Progenitor cell of endocrine pancreas (in vitro differentiated cells): ENCODE data around the gene ATRIP. TPM values are rescaled to one million over a fixed set of nuclear protein-coding genes. Genes with fewer than 3 reads are reported as not detected.

Experiments used
- DNase-seq: peaks from one replicate; pipeline ENCODE4 v3.0.0; 2021; ENCODE audit warnings: low spot score; ENCODE audit not compliant: unreplicated experiment
- H3K27ac Mint-ChIP-seq: 2 replicates; pipeline ENCODE4 v1.8.0; 2021; ENCODE audit warnings: mild to moderate bottlenecking, moderate library complexity, mixed read lengths
- H3K27me3 Mint-ChIP-seq: 2 replicates; pipeline ENCODE4 v1.8.0; 2021; ENCODE audit warnings: mixed read lengths
- H3K36me3 Mint-ChIP-seq: 2 replicates; pipeline ENCODE4 v1.8.0; 2022; ENCODE audit warnings: mixed read lengths; ENCODE audit not compliant: insufficient read depth
- H3K4me1 Mint-ChIP-seq: 2 replicates; pipeline ENCODE4 v1.8.0; 2021; ENCODE audit warnings: low read depth, mixed read lengths
- H3K4me3 Mint-ChIP-seq: 2 replicates; pipeline ENCODE4 v1.8.0; 2021; ENCODE audit warnings: low read depth, mild to moderate bottlenecking, moderate library complexity, mixed read lengths
- H3K9me3 Mint-ChIP-seq: 2 replicates; pipeline ENCODE4 v1.8.0; 2021; ENCODE audit warnings: low read depth, mixed read lengths
- total RNA-seq: library from RNA; stranded (reverse); gene quantifications from 2 replicates; pipeline ENCODE4 v1.2.1, GENCODE V29; 2021
- TF ChIP-seq, protein P1 (sequence below): fragments of 200-600 bp; sonication (generic); IDR thresholded peaks from one replicate; pipeline ENCODE4 v1.5.0; 2021; ENCODE audit warnings: antibody characterized with exemption, mild to moderate bottlenecking; ENCODE audit not compliant: unreplicated experiment

ATRIP gene
- total RNA-seq, 1 donor from 2014 or later = 13.8 TPM

DNA sequence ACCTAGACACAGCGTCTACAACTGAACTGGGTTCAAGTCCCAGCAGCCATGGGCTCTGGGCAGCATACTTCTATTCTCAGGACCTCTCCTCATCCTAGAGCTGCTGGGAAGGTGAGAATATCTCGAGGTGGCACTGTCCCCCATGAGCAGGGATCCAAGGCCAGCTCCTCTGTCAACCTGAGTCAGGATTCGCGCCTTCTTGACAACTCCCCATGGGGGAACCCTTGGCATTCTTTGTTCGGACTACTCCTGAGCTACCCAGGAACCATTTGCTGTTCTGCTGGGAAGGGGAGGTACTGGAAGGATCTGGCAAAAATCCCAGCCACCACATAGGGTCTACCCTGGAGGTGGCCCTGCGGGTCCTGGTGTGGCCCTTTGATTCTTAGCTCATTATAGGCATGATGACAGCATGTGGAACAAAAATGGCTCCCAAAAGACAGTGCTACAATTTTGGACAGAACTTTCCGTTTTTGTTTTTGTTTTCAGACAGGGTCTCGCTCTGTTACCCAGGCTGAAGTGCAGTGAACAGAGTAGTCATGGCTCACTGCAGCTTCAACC, 38.9 kb upstream of the ATRIP start:
- DNase-seq = no peak
- TF ChIP-seq, protein P1, sequence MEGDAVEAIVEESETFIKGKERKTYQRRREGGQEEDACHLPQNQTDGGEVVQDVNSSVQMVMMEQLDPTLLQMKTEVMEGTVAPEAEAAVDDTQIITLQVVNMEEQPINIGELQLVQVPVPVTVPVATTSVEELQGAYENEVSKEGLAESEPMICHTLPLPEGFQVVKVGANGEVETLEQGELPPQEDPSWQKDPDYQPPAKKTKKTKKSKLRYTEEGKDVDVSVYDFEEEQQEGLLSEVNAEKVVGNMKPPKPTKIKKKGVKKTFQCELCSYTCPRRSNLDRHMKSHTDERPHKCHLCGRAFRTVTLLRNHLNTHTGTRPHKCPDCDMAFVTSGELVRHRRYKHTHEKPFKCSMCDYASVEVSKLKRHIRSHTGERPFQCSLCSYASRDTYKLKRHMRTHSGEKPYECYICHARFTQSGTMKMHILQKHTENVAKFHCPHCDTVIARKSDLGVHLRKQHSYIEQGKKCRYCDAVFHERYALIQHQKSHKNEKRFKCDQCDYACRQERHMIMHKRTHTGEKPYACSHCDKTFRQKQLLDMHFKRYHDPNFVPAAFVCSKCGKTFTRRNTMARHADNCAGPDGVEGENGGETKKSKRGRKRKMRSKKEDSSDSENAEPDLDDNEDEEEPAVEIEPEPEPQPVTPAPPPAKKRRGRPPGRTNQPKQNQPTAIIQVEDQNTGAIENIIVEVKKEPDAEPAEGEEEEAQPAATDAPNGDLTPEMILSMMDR = no peak
- no peak overlapping the region for H3K4me3 Mint-ChIP-seq
- H3K4me1 Mint-ChIP-seq = no peaks in the 10 kb centered on the region
- H3K36me3 Mint-ChIP-seq = peaks cover 22% of the 10 kb centered on the region
- H3K27ac Mint-ChIP-seq = peak overlapping the region; percentile 49
- no peaks in the 10 kb centered on the region for H3K9me3 Mint-ChIP-seq
- H3K27me3 Mint-ChIP-seq = no peaks in the 10 kb centered on the region

DNA sequence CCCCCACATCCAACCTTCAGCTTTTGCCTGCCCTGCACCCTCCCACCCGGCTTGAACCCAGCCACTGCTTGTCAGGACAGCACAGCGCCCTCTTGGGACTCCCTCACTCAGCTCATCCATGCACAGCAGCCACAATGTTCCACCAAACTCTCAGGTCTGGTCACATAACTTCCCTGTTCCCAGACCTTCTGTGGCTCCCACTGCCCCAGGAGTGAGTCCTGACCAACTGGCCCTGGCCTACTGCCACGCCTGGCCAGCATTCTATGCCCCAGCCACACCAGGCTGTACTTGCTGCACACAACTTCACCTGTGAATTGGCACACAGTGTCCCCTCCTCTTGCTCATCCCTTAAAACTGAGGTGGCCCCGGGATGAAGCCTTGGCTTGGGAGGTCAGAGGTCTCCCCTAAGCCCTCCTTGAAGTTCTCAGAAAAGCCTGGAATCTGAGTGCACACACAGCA, 37.7 kb upstream of the ATRIP start:
- peak; percentile 5 for DNase-seq
- TF ChIP-seq, protein P1 = no peak
- no peaks in the 10 kb centered on the region for H3K27me3 Mint-ChIP-seq
- H3K9me3 Mint-ChIP-seq = no peaks in the 10 kb centered on the region
- H3K36me3 Mint-ChIP-seq = peaks cover 23% of the 10 kb centered on the region
- no peaks in the 10 kb centered on the region for H3K4me1 Mint-ChIP-seq
- H3K27ac Mint-ChIP-seq = no peak overlapping the region
- H3K4me3 Mint-ChIP-seq = no peak overlapping the region

- Mint-ChIP-seq H3K27ac (no peak overlapping the region), H3K4me1 (no peaks in the 10 kb centered on the region), H3K4me3 (no peak overlapping the region), H3K27me3 (no peaks in the 10 kb centered on the region), H3K36me3 (peaks cover 24% of the 10 kb centered on the region), H3K9me3 (no peaks in the 10 kb centered on the region)
- no peak for DNase-seq
- TF ChIP-seq, protein P1 = no peak
Measured at GRCh38 chr3:48409291-48410201, 37.0 kb upstream of the ATRIP start.

DNA sequence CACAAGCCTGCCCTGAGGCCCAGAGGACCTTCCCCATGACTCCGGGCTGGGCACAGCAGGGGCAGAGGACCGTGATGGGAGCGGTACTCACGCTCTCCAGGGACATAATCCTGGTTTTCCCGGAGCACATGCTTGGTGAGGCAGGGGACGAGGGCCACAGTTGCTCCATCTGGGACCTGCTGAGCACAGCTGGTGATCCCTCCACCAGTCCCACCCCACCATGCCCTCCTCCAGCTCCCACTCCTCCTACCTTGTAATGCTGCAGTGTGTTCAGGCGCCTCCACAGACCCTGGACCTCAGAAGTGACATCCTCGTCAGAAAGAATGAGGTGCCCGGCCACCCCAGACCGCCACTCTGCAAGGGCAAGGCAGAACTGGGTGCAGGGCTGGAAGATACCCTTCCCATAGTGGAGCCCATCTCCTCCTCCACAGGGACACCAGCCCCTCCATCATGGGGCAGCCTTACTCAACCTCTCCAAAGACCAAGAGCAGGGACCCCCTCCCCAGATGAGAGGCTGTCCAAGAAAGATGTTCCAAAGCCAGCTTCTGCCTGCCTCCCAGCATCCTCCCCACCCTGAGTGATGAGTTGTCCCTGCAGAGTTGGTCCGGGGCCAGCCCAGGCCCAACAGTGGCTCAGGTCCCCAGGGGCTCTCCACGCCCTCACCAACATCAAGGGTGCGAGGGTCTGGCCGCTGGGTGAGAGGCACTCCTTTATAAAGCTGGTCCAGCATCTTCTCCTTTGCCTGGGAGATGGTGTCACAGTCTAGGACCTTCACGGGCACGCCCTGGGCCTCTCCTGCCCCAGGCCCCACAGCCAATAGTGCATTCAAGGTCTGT, 36.1 kb upstream of the ATRIP start:
- H3K36me3 Mint-ChIP-seq = peaks cover 24% of the 10 kb centered on the region
- H3K27me3 Mint-ChIP-seq = no peaks in the 10 kb centered on the region
- no peaks in the 10 kb centered on the region for H3K9me3 Mint-ChIP-seq
- no peak overlapping the region for H3K4me3 Mint-ChIP-seq
- TF ChIP-seq, protein P1 = no peak
- no peaks in the 10 kb centered on the region for H3K4me1 Mint-ChIP-seq
- H3K27ac Mint-ChIP-seq = no peak overlapping the region
- DNase-seq = no peak

- H3K4me3 Mint-ChIP-seq = no peak overlapping the region
- H3K27me3 Mint-ChIP-seq = no peaks in the 10 kb centered on the region
- no peak for DNase-seq
- H3K36me3 Mint-ChIP-seq = peaks cover 27% of the 10 kb centered on the region
- no peaks in the 10 kb centered on the region for H3K4me1 Mint-ChIP-seq
- H3K27ac Mint-ChIP-seq = no peak overlapping the region
- no peaks in the 10 kb centered on the region for H3K9me3 Mint-ChIP-seq
- TF ChIP-seq, protein P1 = no peak
Measured at GRCh38 chr3:48411041-48411588, 35.4 kb upstream of the ATRIP start.
